Neural progenitor cell (in vitro differentiated cells): ENCODE data around the gene ZNF862.

ENCODE experiments used
- CTCF ChIP-seq: fragments of 200-600 bp; sonication (generic); IDR thresholded peaks from 2 replicates; pipeline ENCODE4 v1.5.1; 2017; ENCODE audit warnings: antibody characterized with exemption, mild to moderate bottlenecking
- EZH2 ChIP-seq: fragments of 200-600 bp; sonication (generic); IDR thresholded peaks from 2 replicates; pipeline ENCODE4 v1.6.1; 2017; ENCODE audit warnings: antibody characterized with exemption, mild to moderate bottlenecking, moderate library complexity
- EZH2phosphoT487 ChIP-seq: fragments of 200-600 bp; sonication (generic); IDR thresholded peaks from 2 replicates; pipeline ENCODE4 v1.6.1; 2017; ENCODE audit warnings: antibody characterized with exemption

- TF ChIP-seq CTCF = no peak
- TF ChIP-seq EZH2phosphoT487 = no peak
- no peak for TF ChIP-seq EZH2
Measured at GRCh38 chr7:149883048-149883438, 44.9 kb downstream of the ZNF862 start.
